Endodermal cell (in vitro differentiated cells): ENCODE measurements around the gene GPR153. TPM values are rescaled to one million over a fixed set of nuclear protein-coding genes. Genes with fewer than 3 reads are reported as not detected.

Source experiments
- DNase-seq: peaks from one replicate; pipeline ENCODE4 v3.0.0-alpha.2; 2017
- H3K27ac ChIP-seq: 2 replicates; pipeline ENCODE4 v1.5.1; 2013; ENCODE audit warnings: mild to moderate bottlenecking, low read depth, low read length, moderate library complexity
- H3K27me3 ChIP-seq: 2 replicates; pipeline ENCODE4 v1.6.1; 2013; ENCODE audit warnings: mild to moderate bottlenecking, low read length, moderate library complexity; ENCODE audit not compliant: insufficient read depth, control insufficient read depth, poor library complexity, severe bottlenecking
- H3K36me3 ChIP-seq: 2 replicates; pipeline ENCODE4 v1.7.0; 2013; ENCODE audit warnings: mild to moderate bottlenecking, low read length, moderate library complexity; ENCODE audit not compliant: control insufficient read depth, insufficient read depth
- H3K4me1 ChIP-seq: one replicate; pipeline ENCODE4 v1.7.0; 2013; ENCODE audit warnings: low read length; ENCODE audit not compliant: control insufficient read depth, insufficient read depth
- H3K4me3 ChIP-seq: 2 replicates; pipeline ENCODE4 v1.5.1; 2013; ENCODE audit warnings: mild to moderate bottlenecking, low read length, moderate library complexity
- H3K9ac ChIP-seq: 2 replicates; pipeline ENCODE4 v1.6.1; 2013; ENCODE audit warnings: mild to moderate bottlenecking, low read length, moderate library complexity; ENCODE audit not compliant: poor library complexity, severe bottlenecking; ENCODE audit errors: extremely low read depth
- H3K9me3 ChIP-seq: 2 replicates; pipeline ENCODE4 v1.6.1; 2013; ENCODE audit warnings: mild to moderate bottlenecking, low read length, moderate library complexity; ENCODE audit not compliant: control insufficient read depth
- H3K27ac Mint-ChIP-seq: 2 replicates; pipeline ENCODE4 v1.8.0; 2020; ENCODE audit warnings: mixed read lengths
- H3K27me3 Mint-ChIP-seq: 2 replicates; pipeline ENCODE4 v1.8.0; 2021; ENCODE audit warnings: mild to moderate bottlenecking, mixed read lengths; ENCODE audit not compliant: insufficient read depth
- H3K36me3 Mint-ChIP-seq: 2 replicates; pipeline ENCODE4 v1.8.0; 2020; ENCODE audit warnings: low read depth, mixed read lengths
- H3K4me1 Mint-ChIP-seq: 2 replicates; pipeline ENCODE4 v1.8.0; 2020; ENCODE audit warnings: mixed read lengths
- H3K4me3 Mint-ChIP-seq: 2 replicates; pipeline ENCODE4 v1.8.0; 2020; ENCODE audit warnings: mild to moderate bottlenecking, moderate library complexity, mixed read lengths
- H3K9me3 Mint-ChIP-seq: 2 replicates; pipeline ENCODE4 v1.8.0; 2020; ENCODE audit warnings: mild to moderate bottlenecking, mixed read lengths
- WGBS, 2 experiments: methylation state at CpG; one replicate each; pipeline versions ENCODE4 v1.1.5 to v1.1.7; 2013; ENCODE audit warnings: missing lambda C conversion rate in 2 of 2, mixed read lengths in 1 of 2; ENCODE audit not compliant: insufficient coverage in 1 of 2, insufficient read length in 1 of 2; 5-methylcytosine and 5-hydroxymethylcytosine counted together
- total RNA-seq, 2 donors: library from RNA; stranded (reverse); fragmentation: NEBNext Ultra II Directional in 1 of 2; extraction: Animal tissue kit (Norgen Biotek cat#: 25700) in 1 of 2; gene quantifications; 2 replicates in 1 of 2; 3 replicates in 1 of 2; pipeline ENCODE4 v1.2.1, GENCODE V29; 2021
- TF ChIP-seq, protein P1 (sequence below): fragments of 200-600 bp; sonication (generic); conservative IDR thresholded peaks from 2 replicates; pipeline ENCODE4 v1.5.0; 2021; ENCODE audit warnings: antibody characterized with exemption, mild to moderate bottlenecking

Gene GPR153
- total RNA-seq, 2 donors from 2014 or later: 2.4 to 2.8 TPM

DNA sequence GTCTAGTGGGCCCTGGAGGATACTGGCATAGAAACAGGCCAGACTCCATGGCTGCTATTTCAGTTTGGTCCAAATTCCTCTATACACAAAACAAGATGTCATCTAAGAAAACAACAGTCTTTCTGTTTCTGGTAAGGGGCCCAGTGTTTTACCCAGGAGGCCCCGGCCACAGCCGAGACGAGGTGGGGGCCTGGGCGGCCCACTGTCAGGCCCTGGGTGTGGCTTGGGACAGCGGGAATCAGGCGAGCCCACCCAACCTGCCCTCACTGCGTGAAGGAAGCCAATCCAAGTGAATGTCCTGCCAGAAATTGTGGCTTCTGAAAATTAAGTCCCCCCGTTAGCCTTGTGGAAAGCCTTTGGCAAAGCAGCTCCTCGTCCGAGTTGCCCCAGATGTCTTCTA lies 31.2 kb upstream of the GPR153 start:
- peaks cover 16% of the 10 kb centered on the region for H3K36me3 Mint-ChIP-seq
- no peaks in the 10 kb centered on the region for H3K4me1 Mint-ChIP-seq
- WGBS, 2 experiments: 93 to 96% methylated on average over 7 to 10 of the region's 10 CpGs
- H3K4me3 Mint-ChIP-seq: no peak overlapping the region
- TF ChIP-seq, protein P1, sequence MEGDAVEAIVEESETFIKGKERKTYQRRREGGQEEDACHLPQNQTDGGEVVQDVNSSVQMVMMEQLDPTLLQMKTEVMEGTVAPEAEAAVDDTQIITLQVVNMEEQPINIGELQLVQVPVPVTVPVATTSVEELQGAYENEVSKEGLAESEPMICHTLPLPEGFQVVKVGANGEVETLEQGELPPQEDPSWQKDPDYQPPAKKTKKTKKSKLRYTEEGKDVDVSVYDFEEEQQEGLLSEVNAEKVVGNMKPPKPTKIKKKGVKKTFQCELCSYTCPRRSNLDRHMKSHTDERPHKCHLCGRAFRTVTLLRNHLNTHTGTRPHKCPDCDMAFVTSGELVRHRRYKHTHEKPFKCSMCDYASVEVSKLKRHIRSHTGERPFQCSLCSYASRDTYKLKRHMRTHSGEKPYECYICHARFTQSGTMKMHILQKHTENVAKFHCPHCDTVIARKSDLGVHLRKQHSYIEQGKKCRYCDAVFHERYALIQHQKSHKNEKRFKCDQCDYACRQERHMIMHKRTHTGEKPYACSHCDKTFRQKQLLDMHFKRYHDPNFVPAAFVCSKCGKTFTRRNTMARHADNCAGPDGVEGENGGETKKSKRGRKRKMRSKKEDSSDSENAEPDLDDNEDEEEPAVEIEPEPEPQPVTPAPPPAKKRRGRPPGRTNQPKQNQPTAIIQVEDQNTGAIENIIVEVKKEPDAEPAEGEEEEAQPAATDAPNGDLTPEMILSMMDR: no peak
- no peak for DNase-seq
- H3K9me3 Mint-ChIP-seq: no peaks in the 10 kb centered on the region
- Histone ChIP-seq H3K27me3 (no peaks in the 10 kb centered on the region), H3K9ac (no peak overlapping the region), H3K27ac (no peak overlapping the region), H3K9me3 (no peaks in the 10 kb centered on the region), H3K4me3 (no peak overlapping the region), H3K36me3 (peaks cover 19% of the 10 kb centered on the region), H3K4me1 (no peaks in the 10 kb centered on the region)
- no peaks in the 10 kb centered on the region for H3K27me3 Mint-ChIP-seq
- H3K27ac Mint-ChIP-seq: no peak overlapping the region

DNA sequence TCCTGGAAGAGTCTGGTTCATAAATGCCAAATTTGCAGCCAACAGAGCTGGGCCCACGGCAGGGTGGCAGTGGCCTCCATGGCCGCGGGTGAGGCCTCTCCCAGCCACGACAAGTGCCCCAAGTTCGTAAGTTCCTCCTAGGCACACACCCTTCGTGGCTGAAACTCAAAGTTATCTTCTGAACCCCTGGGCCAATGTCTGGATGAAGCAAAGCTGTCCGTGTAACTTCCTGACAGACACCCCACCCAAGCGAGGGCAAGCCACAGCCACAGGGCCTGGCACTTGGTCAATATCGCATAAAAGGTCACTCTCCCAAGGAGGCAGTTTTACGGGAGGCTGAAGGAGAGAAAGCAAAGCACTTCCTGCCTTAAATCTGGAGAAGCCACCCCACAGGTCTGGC lies 27.8 kb upstream of the GPR153 start:
- no peaks in the 10 kb centered on the region for H3K27me3 ChIP-seq
- no peak overlapping the region for H3K4me3 Mint-ChIP-seq
- H3K27me3 Mint-ChIP-seq: no peaks in the 10 kb centered on the region
- no peaks in the 10 kb centered on the region for H3K9me3 ChIP-seq
- no peak overlapping the region for H3K27ac ChIP-seq
- no peak overlapping the region for H3K27ac Mint-ChIP-seq
- peaks cover 7% of the 10 kb centered on the region for H3K36me3 Mint-ChIP-seq
- DNase-seq: no peak
- no peak overlapping the region for H3K9ac ChIP-seq
- no peak overlapping the region for H3K4me3 ChIP-seq
- no peaks in the 10 kb centered on the region for H3K4me1 Mint-ChIP-seq
- H3K4me1 ChIP-seq: no peaks in the 10 kb centered on the region
- H3K36me3 ChIP-seq: peaks cover 8% of the 10 kb centered on the region
- no peaks in the 10 kb centered on the region for H3K9me3 Mint-ChIP-seq
- 93 to 97% methylated on average over 10 of the region's 10 CpGs for WGBS, 2 experiments
- TF ChIP-seq, protein P1: no peak

DNA sequence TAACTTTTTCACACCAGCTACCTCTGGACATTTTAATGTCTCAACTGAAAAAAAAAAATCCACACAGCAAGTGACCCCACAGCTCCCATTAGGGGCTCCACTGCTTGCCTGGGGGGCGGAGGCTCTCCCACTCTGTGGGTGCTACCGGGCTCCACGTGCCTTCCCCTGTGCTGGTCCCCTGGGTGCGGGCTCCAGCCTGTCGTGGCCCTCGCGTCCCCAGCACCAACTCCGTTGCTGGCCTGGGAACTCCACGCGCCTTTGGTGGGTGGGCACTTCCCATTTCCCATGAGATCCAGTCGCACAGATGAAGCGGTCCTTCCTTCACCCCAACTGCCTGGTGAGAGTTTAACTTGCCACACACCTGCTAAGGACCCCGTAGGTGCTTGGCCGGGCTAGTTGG lies 27.1 kb upstream of the GPR153 start:
- Histone ChIP-seq H3K4me3 (no peak overlapping the region), H3K9me3 (no peaks in the 10 kb centered on the region), H3K27ac (no peak overlapping the region), H3K4me1 (no peaks in the 10 kb centered on the region), H3K27me3 (no peaks in the 10 kb centered on the region), H3K9ac (no peak overlapping the region), H3K36me3 (peaks cover 4% of the 10 kb centered on the region)
- no peak overlapping the region for H3K4me3 Mint-ChIP-seq
- H3K9me3 Mint-ChIP-seq: no peaks in the 10 kb centered on the region
- H3K4me1 Mint-ChIP-seq: no peaks in the 10 kb centered on the region
- no peaks in the 10 kb centered on the region for H3K27me3 Mint-ChIP-seq
- 88 to 95% methylated on average over 5 to 14 of the region's 14 CpGs for WGBS, 2 experiments
- H3K27ac Mint-ChIP-seq: no peak overlapping the region
- DNase-seq: no peak
- peaks cover 1% of the 10 kb centered on the region for H3K36me3 Mint-ChIP-seq
- TF ChIP-seq, protein P1: no peak
